ENCODE measurements around the gene CLEC2L.

Gene CLEC2L

DNA sequence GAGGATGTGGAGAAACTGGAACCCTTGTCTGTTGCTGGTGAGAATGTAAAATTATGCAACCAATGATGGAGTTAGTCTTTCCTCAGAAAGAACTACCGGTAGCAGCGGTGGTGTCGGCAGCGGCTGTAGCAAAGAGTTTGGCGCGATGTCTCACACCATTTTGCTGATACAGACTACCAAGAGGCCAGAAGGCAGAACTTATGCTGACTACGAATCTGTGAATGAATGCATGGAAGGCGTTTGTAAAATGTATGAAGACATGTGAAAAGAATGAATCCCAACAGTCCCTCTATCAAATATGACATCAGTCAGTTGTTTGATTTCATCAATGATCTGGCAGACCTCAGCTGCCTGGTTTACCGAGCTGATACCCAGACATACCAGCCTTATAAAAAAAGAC, 10.6 kb downstream of the CLEC2L start:
- TF ChIP-seq CTBP1 (IDR thresholded peaks at IDR 0.05; ENCODE audit: borderline replicate concordance), result no peak
- TF ChIP-seq, protein P1, sequence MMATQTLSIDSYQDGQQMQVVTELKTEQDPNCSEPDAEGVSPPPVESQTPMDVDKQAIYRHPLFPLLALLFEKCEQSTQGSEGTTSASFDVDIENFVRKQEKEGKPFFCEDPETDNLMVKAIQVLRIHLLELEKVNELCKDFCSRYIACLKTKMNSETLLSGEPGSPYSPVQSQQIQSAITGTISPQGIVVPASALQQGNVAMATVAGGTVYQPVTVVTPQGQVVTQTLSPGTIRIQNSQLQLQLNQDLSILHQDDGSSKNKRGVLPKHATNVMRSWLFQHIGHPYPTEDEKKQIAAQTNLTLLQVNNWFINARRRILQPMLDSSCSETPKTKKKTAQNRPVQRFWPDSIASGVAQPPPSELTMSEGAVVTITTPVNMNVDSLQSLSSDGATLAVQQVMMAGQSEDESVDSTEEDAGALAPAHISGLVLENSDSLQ (IDR thresholded peaks at IDR 0.05), result no peak
- CTCF ChIA-PET, result no interaction called here
- POLR2A ChIA-PET, result no interaction called here
- no peak for DNase-seq (ENCODE audit: extremely low spot score)

DNA sequence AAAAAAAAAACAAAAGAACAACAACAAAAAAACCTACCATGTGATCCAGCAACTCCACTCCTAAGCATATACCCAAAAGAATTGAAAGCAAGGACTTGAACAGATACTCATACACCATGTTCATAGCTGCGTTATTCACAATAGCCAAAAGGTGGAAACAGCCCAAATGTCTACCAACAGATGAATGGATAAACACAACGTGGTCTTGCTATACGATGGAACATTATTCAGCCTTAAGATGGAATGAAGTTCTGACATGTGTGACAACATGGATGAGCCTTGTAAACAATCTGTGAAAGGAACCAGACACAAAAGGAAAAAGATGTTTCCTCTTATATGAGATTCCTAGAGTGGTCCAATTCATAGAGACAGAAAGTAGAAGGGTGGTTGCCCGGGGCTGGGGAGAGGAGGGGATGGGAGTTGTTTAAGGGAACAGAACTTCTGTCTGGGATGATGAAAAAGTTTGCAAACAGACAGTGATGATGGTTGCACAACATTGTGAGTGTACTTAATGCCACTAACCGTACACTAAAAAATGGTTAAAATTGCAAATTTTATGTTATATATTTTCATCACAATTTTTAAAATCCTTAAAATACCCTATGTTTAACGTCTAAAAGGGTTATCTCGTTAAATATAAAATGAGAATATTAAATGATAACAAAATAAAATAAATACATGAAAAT, 11.6 kb downstream of the CLEC2L start:
- TF ChIP-seq ELF4 (IDR thresholded peaks at IDR 0.05) (no peak), LEF1 (IDR thresholded peaks at IDR 0.05; ENCODE audit: borderline replicate concordance) (no peak), CTBP1 (IDR thresholded peaks at IDR 0.05; ENCODE audit: borderline replicate concordance) (no peak), SUZ12 (IDR thresholded peaks at IDR 0.05) (no peak), L3MBTL2 (conservative IDR thresholded peaks at IDR 0.05) (no peak), ZNF384 (IDR thresholded peaks at IDR 0.05) (no peak), NFRKB (IDR thresholded peaks at IDR 0.05) (no peak), FOXK2 (IDR thresholded peaks at IDR 0.05) (no peak), ARNT (IDR thresholded peaks at IDR 0.05) (no peak), TARDBP (IDR thresholded peaks at IDR 0.05) (no peak)
- CTCF ChIA-PET, result no interaction called here
- no peak for DNase-seq (ENCODE audit: extremely low spot score)
- POLR2A ChIA-PET, result no interaction called here

DNA sequence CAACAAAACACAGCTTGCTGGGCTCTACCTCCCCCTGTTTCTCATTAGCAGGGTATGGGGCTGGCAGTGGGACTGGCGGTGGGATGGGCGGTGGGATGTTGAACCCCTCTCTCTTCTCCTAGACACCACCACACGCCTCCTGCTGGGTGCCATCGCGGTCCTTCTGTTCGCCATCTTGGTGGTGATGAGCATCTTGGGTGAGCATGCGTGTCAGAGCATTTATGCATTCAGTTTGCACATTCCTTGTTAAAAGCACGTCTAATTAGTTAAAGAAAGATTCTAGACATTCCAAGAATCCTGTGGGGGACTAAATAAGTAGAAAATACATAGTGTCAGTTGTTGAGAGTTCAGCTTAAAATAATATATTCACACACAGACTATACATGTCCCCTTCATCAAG, 12.7 kb downstream of the CLEC2L start:
- CTCF ChIA-PET, result no interaction called here

DNA sequence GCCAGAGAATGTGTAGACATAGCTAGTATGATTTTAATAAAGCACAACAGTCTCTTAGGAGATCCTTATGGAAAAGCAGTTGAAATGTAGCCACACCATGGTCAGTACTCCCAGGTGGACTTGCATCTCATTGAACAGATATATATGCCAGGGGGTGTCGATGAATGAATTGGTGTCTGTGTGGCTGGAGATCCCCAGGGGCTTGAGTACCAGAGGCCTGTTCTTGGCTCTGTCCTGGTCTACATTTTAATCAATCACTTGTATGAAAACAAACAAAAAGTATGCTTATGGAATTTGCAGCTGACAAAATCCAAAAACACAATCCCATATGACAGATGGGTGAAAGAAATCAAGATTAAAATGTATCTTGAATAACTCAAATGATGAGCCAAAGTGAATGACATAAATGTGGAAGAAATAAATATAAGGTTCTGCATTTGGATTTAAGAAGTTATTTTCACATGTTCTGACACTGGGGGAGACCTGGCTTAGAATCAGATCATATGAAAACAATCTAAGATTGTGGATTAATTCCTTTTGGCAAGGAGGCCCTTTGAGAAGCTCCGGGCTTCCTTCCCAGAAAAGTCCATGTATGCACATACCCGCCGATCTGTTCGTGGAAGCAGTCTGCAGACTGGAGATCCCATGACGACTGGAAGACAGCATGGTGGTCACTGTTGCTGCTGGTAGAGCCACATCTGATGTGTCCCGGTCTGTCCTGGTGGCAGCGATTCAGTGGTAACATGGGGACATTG, 15.6 kb downstream of the CLEC2L start:
- TF ChIP-seq, protein P1 (IDR thresholded peaks at IDR 0.05), result no peak
- TF ChIP-seq FOXK2 (IDR thresholded peaks at IDR 0.05) (no peak), FOXA1 (IDR thresholded peaks at IDR 0.05) (no peak), ELF4 (IDR thresholded peaks at IDR 0.05) (no peak), BHLHE40 (IDR thresholded peaks at IDR 0.05; ENCODE audit: borderline replicate concordance) (no peak), HDGF (IDR thresholded peaks at IDR 0.05; ENCODE audit: borderline replicate concordance) (no peak), NFRKB (IDR thresholded peaks at IDR 0.05) (no peak), FOXM1 (IDR thresholded peaks at IDR 0.05; ENCODE audit: borderline replicate concordance) (no peak), ZNF384 (IDR thresholded peaks at IDR 0.05) (no peak), ARNT (IDR thresholded peaks at IDR 0.05) (no peak), L3MBTL2 (conservative IDR thresholded peaks at IDR 0.05) (no peak), SP1 (IDR thresholded peaks at IDR 0.05) (no peak), LEF1 (IDR thresholded peaks at IDR 0.05; ENCODE audit: borderline replicate concordance) (no peak)
- ChIA-PET CTCF (no interaction called here), POLR2A (no interaction called here)
- DNase-seq (ENCODE audit: extremely low spot score), result no peak

More for the DNA sequence above, 12.7 kb downstream of the CLEC2L start:
- POLR2A ChIA-PET, result no interaction called here
- no peak for TF ChIP-seq ZNF384 (IDR thresholded peaks at IDR 0.05)
- no peak for TF ChIP-seq L3MBTL2 (conservative IDR thresholded peaks at IDR 0.05)
- no peak for TF ChIP-seq NFRKB (IDR thresholded peaks at IDR 0.05)
- TF ChIP-seq FOXK2 (IDR thresholded peaks at IDR 0.05), result no peak
- TF ChIP-seq, protein P1 (IDR thresholded peaks at IDR 0.05), result no peak
- TF ChIP-seq ARNT (IDR thresholded peaks at IDR 0.05), result no peak
- no peak for TF ChIP-seq BHLHE40 (IDR thresholded peaks at IDR 0.05; ENCODE audit: borderline replicate concordance)
- TF ChIP-seq SUZ12 (IDR thresholded peaks at IDR 0.05), result no peak
- TF ChIP-seq TARDBP (IDR thresholded peaks at IDR 0.05), result no peak
- no peak for DNase-seq (ENCODE audit: extremely low spot score)

DNA sequence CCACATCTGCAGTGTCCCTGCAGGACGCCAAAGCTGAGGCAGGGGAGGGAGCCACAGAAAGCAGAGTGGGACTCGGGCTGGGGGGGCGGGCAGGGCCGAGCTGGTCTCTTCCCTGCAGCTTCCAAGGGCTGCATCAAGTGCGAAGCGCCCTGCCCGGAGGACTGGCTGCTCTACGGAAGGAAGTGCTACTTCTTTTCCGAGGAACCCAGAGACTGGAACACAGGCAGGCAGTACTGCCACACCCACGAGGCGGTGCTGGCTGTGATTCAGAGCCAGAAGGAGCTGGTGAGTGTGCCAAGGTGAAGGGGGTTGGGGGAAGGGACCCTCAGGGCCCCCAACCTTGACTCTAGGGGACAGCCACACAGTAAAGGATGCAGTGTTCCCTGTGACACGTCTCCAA, 16.7 kb downstream of the CLEC2L start:
- POLR2A ChIA-PET, result no interaction called here
- DNase-seq (ENCODE audit: extremely low spot score), result no peak
- CTCF ChIA-PET, result no interaction called here
- TF ChIP-seq LEF1 (IDR thresholded peaks at IDR 0.05; ENCODE audit: borderline replicate concordance) (no peak), BHLHE40 (IDR thresholded peaks at IDR 0.05; ENCODE audit: borderline replicate concordance) (no peak), FOXK2 (IDR thresholded peaks at IDR 0.05) (no peak), TARDBP (IDR thresholded peaks at IDR 0.05) (no peak), ZNF384 (IDR thresholded peaks at IDR 0.05) (no peak), ARNT (IDR thresholded peaks at IDR 0.05) (no peak), NFRKB (IDR thresholded peaks at IDR 0.05) (no peak), SUZ12 (IDR thresholded peaks at IDR 0.05) (no peak), FOXM1 (IDR thresholded peaks at IDR 0.05; ENCODE audit: borderline replicate concordance) (no peak), SP1 (IDR thresholded peaks at IDR 0.05) (no peak), CTBP1 (IDR thresholded peaks at IDR 0.05; ENCODE audit: borderline replicate concordance) (no peak), FOXA1 (IDR thresholded peaks at IDR 0.05) (no peak), ELF4 (IDR thresholded peaks at IDR 0.05) (no peak), L3MBTL2 (conservative IDR thresholded peaks at IDR 0.05) (no peak), HDGF (IDR thresholded peaks at IDR 0.05; ENCODE audit: borderline replicate concordance) (no peak)
- TF ChIP-seq, protein P1 (IDR thresholded peaks at IDR 0.05), result no peak
